NT2/D1 (cell line): ENCODE measurements around the gene MRPL27.

Experiments used
- YY1 ChIP-seq: IDR thresholded peaks from 2 replicates; pipeline ENCODE4 v1.6.1; 2011; ENCODE audit not compliant: insufficient read length, insufficient read depth
- ZNF274 ChIP-seq: IDR thresholded peaks from 2 replicates; pipeline ENCODE4 v1.6.1; 2011; ENCODE audit warnings: mild to moderate bottlenecking, low read depth, low read length

DNA sequence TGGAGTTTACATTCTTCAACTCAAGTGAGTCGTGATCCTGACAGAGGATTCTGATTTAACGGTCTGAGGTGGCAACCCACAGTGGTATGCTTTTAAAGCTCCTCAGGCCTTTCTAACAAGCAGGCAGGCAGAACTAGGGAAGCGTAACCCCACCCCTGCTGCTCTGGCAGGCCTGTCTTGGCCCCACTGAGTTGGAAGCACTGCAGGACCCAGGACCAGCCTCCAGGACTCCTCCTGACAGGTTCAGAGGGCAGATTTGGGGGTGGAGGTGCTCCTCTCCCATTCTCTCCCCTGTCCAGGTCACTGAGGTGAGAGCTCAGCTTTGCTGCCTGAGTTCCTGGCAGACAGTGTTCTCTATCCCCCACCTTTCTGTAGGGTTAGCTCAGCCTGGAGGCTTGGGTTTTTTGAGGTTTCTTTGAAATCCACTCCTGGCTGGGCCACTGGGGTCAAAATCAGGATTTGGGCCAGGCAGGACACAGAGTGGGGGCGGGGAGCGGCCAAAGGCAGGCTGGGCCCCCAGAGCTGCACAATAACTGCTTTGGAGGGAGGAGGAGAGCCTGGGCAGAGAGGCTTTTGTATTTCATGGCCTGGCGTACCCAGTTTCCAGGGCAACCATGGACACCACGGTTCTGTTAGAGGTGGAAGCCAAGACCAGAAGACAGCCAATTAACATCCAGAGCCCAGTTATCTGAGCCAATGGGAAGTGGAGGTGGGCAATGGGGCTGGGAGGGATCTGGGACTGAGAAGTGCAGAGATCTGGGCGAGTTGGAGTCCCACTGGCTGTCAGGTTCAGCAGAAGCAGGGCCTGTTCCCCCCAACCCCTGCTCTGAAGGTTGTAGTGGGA is 9.5 kb downstream of the MRPL27 start:
- no peak for TF ChIP-seq YY1
- TF ChIP-seq ZNF274 = no peak
